SK-N-SH treated with all-trans-retinoic acid at 6 μM for 48 hours (cell line): ENCODE results near the gene ZKSCAN4.

Experiments
- BACH2 ChIP-seq: fragments of 250-450 bp; sonication (Bioruptor Pico); IDR thresholded peaks from 2 replicates; pipeline ENCODE4 v1.9.0; 2021; ENCODE audit warnings: mild to moderate bottlenecking, borderline replicate concordance
- CSDC2 ChIP-seq: fragments of 250-450 bp; sonication (Bioruptor Pico); IDR thresholded peaks from 2 replicates; pipeline ENCODE4 v1.5.0; 2020; ENCODE audit warnings: mild to moderate bottlenecking, moderate library complexity
- GLIS3 ChIP-seq: fragments of 250-450 bp; sonication (Bioruptor Pico); IDR thresholded peaks from 2 replicates; pipeline ENCODE4 v1.5.0; 2020; ENCODE audit warnings: mild to moderate bottlenecking, moderate library complexity
- ISL1 ChIP-seq: fragments of 250-450 bp; sonication (Bioruptor Pico); IDR thresholded peaks from 2 replicates; pipeline ENCODE4 v2.1.2; 2022; ENCODE audit warnings: mild to moderate bottlenecking, moderate library complexity
- TOX ChIP-seq: fragments of 250-450 bp; sonication (Bioruptor Pico); IDR thresholded peaks from 2 replicates; pipeline ENCODE4 v1.8.0; 2021; ENCODE audit warnings: mild to moderate bottlenecking, moderate library complexity, borderline replicate concordance
- TF ChIP-seq, protein P1 (sequence below): fragments of 250-450 bp; sonication (Bioruptor Pico); IDR thresholded peaks from 2 replicates; pipeline ENCODE4 v1.5.1; 2021; ENCODE audit warnings: mild to moderate bottlenecking, moderate library complexity
- TF ChIP-seq, protein P2 (sequence below): fragments of 250-450 bp; sonication (Bioruptor Pico); IDR thresholded peaks from 2 replicates; pipeline ENCODE4 v1.8.0; 2020; ENCODE audit warnings: mild to moderate bottlenecking, moderate library complexity, borderline replicate concordance
- TF ChIP-seq, protein P3 (sequence below): fragments of 250-450 bp; sonication (Bioruptor Pico); IDR thresholded peaks from 2 replicates; pipeline ENCODE4 v1.5.0; 2020; ENCODE audit warnings: mild to moderate bottlenecking, moderate library complexity
- TF ChIP-seq, protein P4 (sequence below): fragments of 250-450 bp; sonication (Bioruptor Pico); IDR thresholded peaks from 2 replicates; pipeline ENCODE4 v1.5.1; 2020; ENCODE audit warnings: low read depth, mild to moderate bottlenecking, moderate library complexity

DNA sequence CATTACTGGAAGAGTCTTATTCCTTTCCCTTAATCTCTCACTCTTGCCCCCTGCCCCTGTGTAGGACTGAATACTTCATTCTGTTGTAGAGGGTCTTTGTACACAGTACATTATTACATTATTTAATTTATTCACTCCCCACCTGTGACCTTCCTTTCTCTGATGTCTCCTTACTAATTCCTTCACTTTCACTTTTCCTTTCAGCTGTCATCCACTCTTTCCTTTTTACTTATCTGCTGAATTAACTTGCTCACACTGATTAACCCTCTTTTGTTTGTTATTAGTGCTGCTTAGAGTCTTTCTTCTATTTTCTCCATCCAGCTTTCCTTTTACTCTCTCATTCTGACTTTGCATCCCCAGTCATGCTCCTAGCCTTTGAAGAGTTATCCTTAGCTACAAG, 22.8 kb upstream of the ZKSCAN4 start:
- TF ChIP-seq BACH2 (CRISPR knock-in tag): no peak
- no peak for TF ChIP-seq GLIS3
- no peak for TF ChIP-seq ISL1 (CRISPR knock-in tag)
- TF ChIP-seq, protein P1, sequence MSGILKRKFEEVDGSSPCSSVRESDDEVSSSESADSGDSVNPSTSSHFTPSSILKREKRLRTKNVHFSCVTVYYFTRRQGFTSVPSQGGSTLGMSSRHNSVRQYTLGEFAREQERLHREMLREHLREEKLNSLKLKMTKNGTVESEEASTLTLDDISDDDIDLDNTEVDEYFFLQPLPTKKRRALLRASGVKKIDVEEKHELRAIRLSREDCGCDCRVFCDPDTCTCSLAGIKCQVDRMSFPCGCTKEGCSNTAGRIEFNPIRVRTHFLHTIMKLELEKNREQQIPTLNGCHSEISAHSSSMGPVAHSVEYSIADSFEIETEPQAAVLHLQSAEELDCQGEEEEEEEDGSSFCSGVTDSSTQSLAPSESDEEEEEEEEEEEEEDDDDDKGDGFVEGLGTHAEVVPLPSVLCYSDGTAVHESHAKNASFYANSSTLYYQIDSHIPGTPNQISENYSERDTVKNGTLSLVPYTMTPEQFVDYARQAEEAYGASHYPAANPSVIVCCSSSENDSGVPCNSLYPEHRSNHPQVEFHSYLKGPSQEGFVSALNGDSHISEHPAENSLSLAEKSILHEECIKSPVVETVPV: no peak
- TF ChIP-seq, protein P2, sequence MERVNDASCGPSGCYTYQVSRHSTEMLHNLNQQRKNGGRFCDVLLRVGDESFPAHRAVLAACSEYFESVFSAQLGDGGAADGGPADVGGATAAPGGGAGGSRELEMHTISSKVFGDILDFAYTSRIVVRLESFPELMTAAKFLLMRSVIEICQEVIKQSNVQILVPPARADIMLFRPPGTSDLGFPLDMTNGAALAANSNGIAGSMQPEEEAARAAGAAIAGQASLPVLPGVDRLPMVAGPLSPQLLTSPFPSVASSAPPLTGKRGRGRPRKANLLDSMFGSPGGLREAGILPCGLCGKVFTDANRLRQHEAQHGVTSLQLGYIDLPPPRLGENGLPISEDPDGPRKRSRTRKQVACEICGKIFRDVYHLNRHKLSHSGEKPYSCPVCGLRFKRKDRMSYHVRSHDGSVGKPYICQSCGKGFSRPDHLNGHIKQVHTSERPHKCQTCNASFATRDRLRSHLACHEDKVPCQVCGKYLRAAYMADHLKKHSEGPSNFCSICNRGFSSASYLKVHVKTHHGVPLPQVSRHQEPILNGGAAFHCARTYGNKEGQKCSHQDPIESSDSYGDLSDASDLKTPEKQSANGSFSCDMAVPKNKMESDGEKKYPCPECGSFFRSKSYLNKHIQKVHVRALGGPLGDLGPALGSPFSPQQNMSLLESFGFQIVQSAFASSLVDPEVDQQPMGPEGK (CRISPR knock-in tag): no peak
- TF ChIP-seq, protein P3, sequence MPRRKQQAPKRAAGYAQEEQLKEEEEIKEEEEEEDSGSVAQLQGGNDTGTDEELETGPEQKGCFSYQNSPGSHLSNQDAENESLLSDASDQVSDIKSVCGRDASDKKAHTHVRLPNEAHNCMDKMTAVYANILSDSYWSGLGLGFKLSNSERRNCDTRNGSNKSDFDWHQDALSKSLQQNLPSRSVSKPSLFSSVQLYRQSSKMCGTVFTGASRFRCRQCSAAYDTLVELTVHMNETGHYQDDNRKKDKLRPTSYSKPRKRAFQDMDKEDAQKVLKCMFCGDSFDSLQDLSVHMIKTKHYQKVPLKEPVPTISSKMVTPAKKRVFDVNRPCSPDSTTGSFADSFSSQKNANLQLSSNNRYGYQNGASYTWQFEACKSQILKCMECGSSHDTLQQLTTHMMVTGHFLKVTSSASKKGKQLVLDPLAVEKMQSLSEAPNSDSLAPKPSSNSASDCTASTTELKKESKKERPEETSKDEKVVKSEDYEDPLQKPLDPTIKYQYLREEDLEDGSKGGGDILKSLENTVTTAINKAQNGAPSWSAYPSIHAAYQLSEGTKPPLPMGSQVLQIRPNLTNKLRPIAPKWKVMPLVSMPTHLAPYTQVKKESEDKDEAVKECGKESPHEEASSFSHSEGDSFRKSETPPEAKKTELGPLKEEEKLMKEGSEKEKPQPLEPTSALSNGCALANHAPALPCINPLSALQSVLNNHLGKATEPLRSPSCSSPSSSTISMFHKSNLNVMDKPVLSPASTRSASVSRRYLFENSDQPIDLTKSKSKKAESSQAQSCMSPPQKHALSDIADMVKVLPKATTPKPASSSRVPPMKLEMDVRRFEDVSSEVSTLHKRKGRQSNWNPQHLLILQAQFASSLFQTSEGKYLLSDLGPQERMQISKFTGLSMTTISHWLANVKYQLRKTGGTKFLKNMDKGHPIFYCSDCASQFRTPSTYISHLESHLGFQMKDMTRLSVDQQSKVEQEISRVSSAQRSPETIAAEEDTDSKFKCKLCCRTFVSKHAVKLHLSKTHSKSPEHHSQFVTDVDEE (CRISPR knock-in tag): no peak
- no peak for TF ChIP-seq TOX (CRISPR knock-in tag)
- TF ChIP-seq, protein P4, sequence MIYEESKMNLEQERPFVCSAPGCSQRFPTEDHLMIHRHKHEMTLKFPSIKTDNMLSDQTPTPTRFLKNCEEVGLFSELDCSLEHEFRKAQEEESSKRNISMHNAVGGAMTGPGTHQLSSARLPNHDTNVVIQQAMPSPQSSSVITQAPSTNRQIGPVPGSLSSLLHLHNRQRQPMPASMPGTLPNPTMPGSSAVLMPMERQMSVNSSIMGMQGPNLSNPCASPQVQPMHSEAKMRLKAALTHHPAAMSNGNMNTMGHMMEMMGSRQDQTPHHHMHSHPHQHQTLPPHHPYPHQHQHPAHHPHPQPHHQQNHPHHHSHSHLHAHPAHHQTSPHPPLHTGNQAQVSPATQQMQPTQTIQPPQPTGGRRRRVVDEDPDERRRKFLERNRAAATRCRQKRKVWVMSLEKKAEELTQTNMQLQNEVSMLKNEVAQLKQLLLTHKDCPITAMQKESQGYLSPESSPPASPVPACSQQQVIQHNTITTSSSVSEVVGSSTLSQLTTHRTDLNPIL: no peak
- no peak for TF ChIP-seq CSDC2 (CRISPR knock-in tag)
